NCI-H1105 (cell line): ENCODE measurements around the gene STX3.
"Not testable (repeated sequence)": the region's sequence is repeated elsewhere in the genome, so short reads cannot be mapped to it uniquely, and the experiment has no call there.

ENCODE experiments used
- DNase-seq: peaks from one replicate; lab custom pipeline; 2025; lab: John Stamatoyannopoulos, UW

STX3 gene

DNA sequence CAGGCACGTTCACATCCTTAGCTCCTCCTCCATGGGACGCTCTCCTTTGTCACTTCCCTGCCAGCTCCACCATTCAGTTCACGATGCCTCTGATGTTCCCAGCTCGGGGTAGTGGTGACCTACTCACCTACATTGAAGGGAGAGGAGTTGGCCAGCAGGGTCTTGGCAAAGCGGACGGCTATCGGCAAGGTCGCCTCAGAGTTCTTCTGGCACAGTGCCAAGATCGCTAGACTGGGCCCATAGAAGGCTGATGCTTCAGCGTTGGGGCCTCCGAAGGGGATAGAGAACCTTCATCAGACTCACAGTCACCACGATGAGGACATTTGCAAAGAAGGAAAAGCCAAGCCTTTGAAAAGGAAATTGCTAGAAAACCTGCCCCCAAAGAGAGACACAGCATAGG is 87.1 kb downstream of the STX3 start:
- no peak for DNase-seq

GRCh38 chr11:59845399-59845798 is 90.2 kb downstream of the STX3 start, which contains the start of gene CBLIF:
Gene CBLIF (minus strand): TSS chr11:59845499. CDS start chr11:59845453, 46 bp downstream.
- DNase-seq: no peak

GRCh38 chr11:59846556-59846955 is 91.4 kb downstream of the STX3 start:
- no peak for DNase-seq

DNA sequence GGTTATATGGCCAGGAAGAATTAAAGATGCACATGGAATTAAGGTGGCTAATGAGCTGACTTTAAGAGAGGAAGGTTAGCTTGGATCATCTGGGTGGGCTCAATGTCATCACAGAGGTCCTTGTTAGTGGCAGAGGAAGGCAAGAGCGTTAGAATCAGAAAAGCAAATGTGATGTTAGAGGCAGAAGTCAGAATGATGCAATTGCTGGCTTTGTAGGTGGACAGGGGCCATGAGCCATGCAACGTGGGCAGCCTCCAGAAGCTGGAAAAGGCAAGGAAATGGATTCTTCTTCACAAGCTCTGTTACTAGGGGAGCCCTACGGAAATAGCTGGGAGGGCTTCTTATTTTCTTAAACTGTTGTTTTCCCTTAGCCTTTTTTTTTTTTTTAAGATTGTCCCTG is 92.5 kb downstream of the STX3 start:
- DNase-seq: no peak

- DNase-seq: not testable (repeated sequence)
These were observed 93.3 kb downstream of the STX3 start for GRCh38 chr11:59848439-59848838.

GRCh38 chr11:59849129-59849528 is 94.0 kb downstream of the STX3 start:
- no peak for DNase-seq

GRCh38 chr11:59849551-59849950 is 94.4 kb downstream of the STX3 start:
- not testable (repeated sequence) for DNase-seq

DNA sequence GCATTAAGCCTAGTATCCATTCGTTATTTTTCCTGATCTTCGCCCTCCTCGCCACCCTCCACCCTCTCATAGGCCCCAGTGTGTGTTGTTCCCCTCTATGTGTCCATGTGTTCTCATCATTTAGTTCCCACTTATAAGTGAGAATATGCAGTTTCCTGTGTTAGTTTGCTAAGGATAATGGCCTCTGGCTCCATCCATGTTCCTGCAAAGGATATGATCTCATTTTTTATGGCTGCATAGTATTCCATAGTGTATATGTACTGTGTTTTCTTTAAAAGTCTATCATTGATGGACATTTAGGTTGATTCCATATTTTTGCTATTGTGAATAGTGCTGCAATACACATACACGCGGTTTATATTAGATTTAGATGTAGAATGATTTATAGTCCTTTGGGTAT is 96.2 kb downstream of the STX3 start:
- not testable (repeated sequence) for DNase-seq

DNA sequence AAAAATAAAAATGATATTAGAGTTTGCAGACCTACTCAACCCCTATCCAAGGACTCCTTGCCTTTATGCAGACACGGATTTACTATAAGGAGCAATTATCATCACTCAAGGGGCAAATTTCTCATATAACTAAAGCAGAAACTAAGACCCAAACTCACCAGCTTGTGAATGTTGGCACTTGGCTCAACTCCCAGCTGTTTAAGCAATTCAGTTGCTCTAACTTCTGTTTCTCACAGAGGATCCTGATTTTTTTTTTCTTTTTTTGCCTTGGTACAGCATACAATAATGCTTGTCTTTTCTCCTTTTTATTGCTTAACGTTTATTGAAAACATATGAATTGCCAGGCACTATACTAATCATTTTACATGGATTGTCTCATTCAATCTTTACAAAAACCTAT is 99.7 kb downstream of the STX3 start:
- no peak for DNase-seq
